MM.1S (cell line): ENCODE data around the gene OSBPL10.

Source experiments
- EZH2 ChIP-seq: fragments of 300-600 bp; sonication (generic); optimal IDR thresholded peaks from 2 replicates; pipeline ENCODE3; 2017; ENCODE audit warnings: low read depth, mild to moderate bottlenecking, antibody characterized with exemption, low read length, mixed read lengths
- TF ChIP-seq, protein P1 (sequence below): fragments of 300-600 bp; sonication (generic); IDR thresholded peaks from 2 replicates; pipeline ENCODE4 v1.5.1; 2016; ENCODE audit warnings: antibody characterized with exemption, low read length, mixed read lengths

DNA sequence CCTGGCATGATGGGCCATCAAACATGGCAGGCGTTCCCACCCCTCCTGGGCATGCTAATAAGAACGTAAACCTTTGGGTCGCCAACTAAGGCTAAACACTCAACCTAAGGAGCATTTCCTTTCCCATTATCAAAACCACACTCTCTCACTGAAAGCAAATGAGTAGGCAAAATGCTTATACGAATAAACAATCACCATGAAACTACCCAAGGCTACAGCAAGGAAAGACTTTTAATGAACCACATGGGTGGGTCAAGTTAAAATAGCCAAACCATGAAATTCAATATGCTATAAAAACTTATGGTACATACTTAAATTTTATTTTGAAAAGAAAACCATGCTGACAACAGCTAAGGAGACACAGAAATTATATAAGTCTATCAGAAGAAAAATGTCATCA is 180.6 kb downstream of the OSBPL10 start:
- TF ChIP-seq EZH2, result no peak
- TF ChIP-seq, protein P1, sequence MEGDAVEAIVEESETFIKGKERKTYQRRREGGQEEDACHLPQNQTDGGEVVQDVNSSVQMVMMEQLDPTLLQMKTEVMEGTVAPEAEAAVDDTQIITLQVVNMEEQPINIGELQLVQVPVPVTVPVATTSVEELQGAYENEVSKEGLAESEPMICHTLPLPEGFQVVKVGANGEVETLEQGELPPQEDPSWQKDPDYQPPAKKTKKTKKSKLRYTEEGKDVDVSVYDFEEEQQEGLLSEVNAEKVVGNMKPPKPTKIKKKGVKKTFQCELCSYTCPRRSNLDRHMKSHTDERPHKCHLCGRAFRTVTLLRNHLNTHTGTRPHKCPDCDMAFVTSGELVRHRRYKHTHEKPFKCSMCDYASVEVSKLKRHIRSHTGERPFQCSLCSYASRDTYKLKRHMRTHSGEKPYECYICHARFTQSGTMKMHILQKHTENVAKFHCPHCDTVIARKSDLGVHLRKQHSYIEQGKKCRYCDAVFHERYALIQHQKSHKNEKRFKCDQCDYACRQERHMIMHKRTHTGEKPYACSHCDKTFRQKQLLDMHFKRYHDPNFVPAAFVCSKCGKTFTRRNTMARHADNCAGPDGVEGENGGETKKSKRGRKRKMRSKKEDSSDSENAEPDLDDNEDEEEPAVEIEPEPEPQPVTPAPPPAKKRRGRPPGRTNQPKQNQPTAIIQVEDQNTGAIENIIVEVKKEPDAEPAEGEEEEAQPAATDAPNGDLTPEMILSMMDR, result no peak
